Ishikawa (cell line): Measurements from ENCODE around the gene ATP2B2.
A peak's percentile ranks its signal among the peaks of the same experiment; 100 is the strongest.

Experiments used
- CEBPB ChIP-seq: IDR thresholded peaks from 2 replicates; pipeline ENCODE4 v1.6.1; 2012
- CREB1 ChIP-seq: IDR thresholded peaks from 2 replicates; pipeline ENCODE4 v1.6.1; 2012; ENCODE audit warnings: low read depth
- EGR1 ChIP-seq: IDR thresholded peaks from 2 replicates; pipeline ENCODE4 v1.6.1; 2012
- EP300 ChIP-seq: IDR thresholded peaks from 2 replicates; pipeline ENCODE4 v1.6.1; 2012; ENCODE audit warnings: borderline replicate concordance
- FOXM1 ChIP-seq: IDR thresholded peaks from 2 replicates; pipeline ENCODE4 v1.6.1; 2012; ENCODE audit warnings: low read depth, borderline replicate concordance
- MAX ChIP-seq: IDR thresholded peaks from 2 replicates; pipeline ENCODE4 v1.6.1; 2012
- NFIC ChIP-seq: IDR thresholded peaks from 2 replicates; pipeline ENCODE4 v1.6.1; 2012
- RAD21 ChIP-seq: IDR thresholded peaks from 2 replicates; pipeline ENCODE4 v1.6.1; 2012; ENCODE audit warnings: low read depth
- REST ChIP-seq: IDR thresholded peaks from 2 replicates; pipeline ENCODE4 v1.6.1; 2012; ENCODE audit warnings: low read depth, mild to moderate bottlenecking
- TAF1 ChIP-seq: IDR thresholded peaks from 2 replicates; pipeline ENCODE4 v1.6.1; 2012; ENCODE audit warnings: low read depth, mild to moderate bottlenecking
- TCF12 ChIP-seq: IDR thresholded peaks from 2 replicates; pipeline ENCODE4 v1.6.1; 2012; ENCODE audit warnings: low read depth
- TEAD4 ChIP-seq: IDR thresholded peaks from 2 replicates; pipeline ENCODE4 v1.6.1; 2012
- USF1 ChIP-seq: IDR thresholded peaks from 2 replicates; pipeline ENCODE4 v1.6.1; 2012
- YY1 ChIP-seq: IDR thresholded peaks from 2 replicates; pipeline ENCODE4 v1.6.1; 2012; ENCODE audit warnings: low read depth
- ZBTB7A ChIP-seq: IDR thresholded peaks from 2 replicates; pipeline ENCODE4 v1.6.1; 2012; ENCODE audit warnings: low read depth

The ATP2B2 gene

GRCh38 chr3:10516544-10517452 is 11.4 kb upstream of the ATP2B2 start:
- TF ChIP-seq NFIC (no peak), EGR1 (no peak), MAX (no peak), EP300 (no peak), RAD21 (no peak), TCF12 (no peak), YY1 (no peak), USF1 (no peak), REST (no peak), TEAD4 (no peak), CREB1 (no peak), FOXM1 (no peak), TAF1 (no peak), ZBTB7A (no peak), CEBPB (no peak)

- TF ChIP-seq CREB1 (no peak), RAD21 (peak; percentile 42), EP300 (no peak)
Measured at GRCh38 chr3:10515884-10516495, 10.6 kb upstream of the ATP2B2 start.

GRCh38 chr3:10515396-10515795 is 10.0 kb upstream of the ATP2B2 start:
- TF ChIP-seq TAF1 (no peak), MAX (no peak), CREB1 (no peak), FOXM1 (no peak), NFIC (no peak), TCF12 (no peak), YY1 (no peak), TEAD4 (no peak), REST (no peak), USF1 (no peak)

- TF ChIP-seq REST (no peak), EP300 (no peak), TAF1 (no peak), USF1 (no peak), NFIC (no peak), EGR1 (no peak), YY1 (no peak), CREB1 (no peak), ZBTB7A (no peak), TEAD4 (no peak), FOXM1 (no peak), RAD21 (no peak), MAX (no peak), TCF12 (no peak), CEBPB (no peak)
Measured at GRCh38 chr3:10514407-10515069, 9.2 kb upstream of the ATP2B2 start.
